Neuron (in vitro differentiated cells): ENCODE results near the gene VAPA.

Experiments used
- H2AFZ ChIP-seq: one replicate; pipeline ENCODE4 v1.6.1; 2013; ENCODE audit warnings: low read depth, mild to moderate bottlenecking, inconsistent platforms, low read length, moderate library complexity
- H3K27me3 ChIP-seq: one replicate; pipeline ENCODE4 v1.6.1; 2013; ENCODE audit warnings: low read length; ENCODE audit not compliant: insufficient read depth
- H3K36me3 ChIP-seq: one replicate; pipeline ENCODE4 v1.6.1; 2013; ENCODE audit warnings: low read length; ENCODE audit not compliant: insufficient read depth
- H3K4me1 ChIP-seq: one replicate; pipeline ENCODE4 v1.6.1; 2013; ENCODE audit warnings: low read length; ENCODE audit not compliant: insufficient read depth
- H3K4me3 ChIP-seq: 2 replicates; pipeline ENCODE4 v1.5.1; 2013; ENCODE audit warnings: mild to moderate bottlenecking, low read length, moderate library complexity
- H3K9me3 ChIP-seq: one replicate; pipeline ENCODE4 v1.6.1; 2013; ENCODE audit warnings: low read length

The VAPA gene

GRCh38 chr18:9965711-9966624 lies 52.2 kb downstream of the VAPA start:
- Histone ChIP-seq H2AFZ (no peak overlapping the region), H3K4me3 (no peak overlapping the region), H3K27me3 (no peaks in the 10 kb centered on the region), H3K9me3 (no peaks in the 10 kb centered on the region), H3K4me1 (peaks cover 8% of the 10 kb centered on the region), H3K36me3 (no peaks in the 10 kb centered on the region)

- Histone ChIP-seq H2AFZ (no peak overlapping the region), H3K27me3 (no peaks in the 10 kb centered on the region), H3K4me1 (peaks cover 8% of the 10 kb centered on the region), H3K9me3 (no peaks in the 10 kb centered on the region), H3K4me3 (no peak overlapping the region), H3K36me3 (no peaks in the 10 kb centered on the region)
Measured at GRCh38 chr18:9968081-9968848, 54.4 kb downstream of the VAPA start.

GRCh38 chr18:9969247-9969646 lies 55.4 kb downstream of the VAPA start:
- Histone ChIP-seq H3K36me3 (no peaks in the 10 kb centered on the region), H3K27me3 (no peaks in the 10 kb centered on the region), H3K9me3 (peaks cover 1% of the 10 kb centered on the region), H3K4me1 (peaks cover 3% of the 10 kb centered on the region), H2AFZ (no peak overlapping the region), H3K4me3 (no peak overlapping the region)

GRCh38 chr18:9971313-9971920 lies 57.6 kb downstream of the VAPA start:
- H3K36me3 ChIP-seq = no peaks in the 10 kb centered on the region
- H3K4me3 ChIP-seq = no peak overlapping the region
- H3K9me3 ChIP-seq = peaks cover 5% of the 10 kb centered on the region
- no peaks in the 10 kb centered on the region for H3K4me1 ChIP-seq
- no peaks in the 10 kb centered on the region for H3K27me3 ChIP-seq
- no peak overlapping the region for H2AFZ ChIP-seq

- no peaks in the 10 kb centered on the region for H3K4me1 ChIP-seq
- peaks cover 7% of the 10 kb centered on the region for H3K9me3 ChIP-seq
Measured at GRCh38 chr18:9973470-9973869, 59.7 kb downstream of the VAPA start.

GRCh38 chr18:9974279-9974915 lies 60.6 kb downstream of the VAPA start:
- H3K4me1 ChIP-seq = no peaks in the 10 kb centered on the region
- H3K27me3 ChIP-seq = no peaks in the 10 kb centered on the region
- no peak overlapping the region for H2AFZ ChIP-seq
- no peaks in the 10 kb centered on the region for H3K36me3 ChIP-seq
- peaks cover 7% of the 10 kb centered on the region for H3K9me3 ChIP-seq
- H3K4me3 ChIP-seq = no peak overlapping the region

More at GRCh38 chr18:9973470-9973869, 59.7 kb downstream of the VAPA start:
- H2AFZ ChIP-seq = no peak overlapping the region
- no peaks in the 10 kb centered on the region for H3K36me3 ChIP-seq
- H3K27me3 ChIP-seq = no peaks in the 10 kb centered on the region
- no peak overlapping the region for H3K4me3 ChIP-seq

GRCh38 chr18:9975658-9976057 lies 61.8 kb downstream of the VAPA start:
- no peak overlapping the region for H2AFZ ChIP-seq
- H3K36me3 ChIP-seq = no peaks in the 10 kb centered on the region
- H3K4me3 ChIP-seq = no peak overlapping the region
- H3K4me1 ChIP-seq = no peaks in the 10 kb centered on the region
- peaks cover 7% of the 10 kb centered on the region for H3K9me3 ChIP-seq
- H3K27me3 ChIP-seq = no peaks in the 10 kb centered on the region

GRCh38 chr18:9982711-9983110 lies 68.9 kb downstream of the VAPA start:
- Histone ChIP-seq H3K27me3 (no peaks in the 10 kb centered on the region), H3K9me3 (peaks cover 3% of the 10 kb centered on the region), H2AFZ (no peak overlapping the region), H3K4me3 (no peak overlapping the region), H3K4me1 (peaks cover 7% of the 10 kb centered on the region), H3K36me3 (no peaks in the 10 kb centered on the region)

GRCh38 chr18:9984080-9984479 lies 70.3 kb downstream of the VAPA start:
- Histone ChIP-seq H3K4me3 (no peak overlapping the region), H3K9me3 (peaks cover 3% of the 10 kb centered on the region), H2AFZ (no peak overlapping the region), H3K4me1 (peaks cover 18% of the 10 kb centered on the region), H3K36me3 (no peaks in the 10 kb centered on the region), H3K27me3 (no peaks in the 10 kb centered on the region)

GRCh38 chr18:9985641-9986040 lies 71.8 kb downstream of the VAPA start:
- Histone ChIP-seq H3K27me3 (no peaks in the 10 kb centered on the region), H3K4me1 (peaks cover 18% of the 10 kb centered on the region)

GRCh38 chr18:9986156-9986930 lies 72.5 kb downstream of the VAPA start:
- Histone ChIP-seq H3K27me3 (no peaks in the 10 kb centered on the region), H3K9me3 (peaks cover 3% of the 10 kb centered on the region), H3K4me3 (no peak overlapping the region), H3K36me3 (no peaks in the 10 kb centered on the region), H2AFZ (no peak overlapping the region), H3K4me1 (peaks cover 18% of the 10 kb centered on the region)

More at GRCh38 chr18:9985641-9986040, 71.8 kb downstream of the VAPA start:
- Histone ChIP-seq H3K36me3 (no peaks in the 10 kb centered on the region), H3K4me3 (no peak overlapping the region), H3K9me3 (peaks cover 3% of the 10 kb centered on the region), H2AFZ (no peak overlapping the region)

GRCh38 chr18:9987345-9987744 lies 73.5 kb downstream of the VAPA start:
- Histone ChIP-seq H3K36me3 (no peaks in the 10 kb centered on the region), H2AFZ (no peak overlapping the region), H3K4me1 (peaks cover 18% of the 10 kb centered on the region), H3K9me3 (peaks cover 4% of the 10 kb centered on the region), H3K4me3 (no peak overlapping the region), H3K27me3 (no peaks in the 10 kb centered on the region)
